GM23248 (cell line): ENCODE data around the gene RNU1-4. TPM values are rescaled to one million over a fixed set of nuclear protein-coding genes. Genes with fewer than 3 reads are reported as not detected.
"Not testable (repeated sequence)": the region's sequence is repeated elsewhere in the genome, so short reads cannot be mapped to it uniquely, and the experiment has no call there.

Source experiments
- DNase-seq: peaks from one replicate; pipeline ENCODE4 v3.0.0-alpha.2; 2015
- H2AFZ ChIP-seq: fragments of 200-600 bp; sonication (generic); 2 replicates; pipeline ENCODE4 v1.6.1; 2016; ENCODE audit warnings: antibody characterized with exemption
- H3F3A ChIP-seq: fragments of 200-600 bp; sonication (generic); 2 replicates; pipeline ENCODE4 v1.6.1; 2016; ENCODE audit warnings: mild to moderate bottlenecking, antibody characterized with exemption, mixed run types; ENCODE audit not compliant: insufficient read depth
- H3K27ac ChIP-seq: fragments of 200-600 bp; sonication (generic); 2 replicates; pipeline ENCODE4 v1.5.1; 2016; ENCODE audit warnings: mild to moderate bottlenecking
- H3K27me3 ChIP-seq: fragments of 200-600 bp; sonication (generic); replicated peaks from 2 replicates; pipeline ENCODE4 v1.6.1; 2016; ENCODE audit warnings: mild to moderate bottlenecking; ENCODE audit not compliant: insufficient read depth
- H3K36me3 ChIP-seq: fragments of 200-600 bp; sonication (generic); 2 replicates; pipeline ENCODE4 v1.6.1; 2016; ENCODE audit warnings: low read depth, mild to moderate bottlenecking
- H3K4me1 ChIP-seq: fragments of 200-600 bp; sonication (generic); 2 replicates; pipeline ENCODE4 v1.6.1; 2016; ENCODE audit warnings: mild to moderate bottlenecking; ENCODE audit not compliant: insufficient read depth
- H3K4me2 ChIP-seq: fragments of 200-600 bp; sonication (generic); one replicate; pipeline ENCODE4 v1.6.1; 2016; ENCODE audit warnings: mild to moderate bottlenecking; ENCODE audit not compliant: unreplicated experiment
- H3K4me3 ChIP-seq: fragments of 200-600 bp; sonication (generic); 2 replicates; pipeline ENCODE4 v1.5.1; 2016; ENCODE audit warnings: mild to moderate bottlenecking
- H3K79me2 ChIP-seq: fragments of 200-600 bp; sonication (generic); 2 replicates; pipeline ENCODE4 v1.6.1; 2016; ENCODE audit warnings: mild to moderate bottlenecking; ENCODE audit not compliant: insufficient read depth
- H3K9ac ChIP-seq: fragments of 200-600 bp; sonication (generic); 2 replicates; pipeline ENCODE4 v1.6.1; 2016; ENCODE audit warnings: mild to moderate bottlenecking
- H3K9me2 ChIP-seq: fragments of 200-600 bp; sonication (generic); 2 replicates; pipeline ENCODE4 v1.6.1; 2016; ENCODE audit warnings: mixed run types, mild to moderate bottlenecking, moderate library complexity; ENCODE audit not compliant: insufficient read depth
- H3K9me3 ChIP-seq: fragments of 200-600 bp; sonication (generic); one replicate; pipeline ENCODE4 v1.6.1; 2017; ENCODE audit warnings: low read depth
- H4K20me1 ChIP-seq: fragments of 200-600 bp; sonication (generic); 2 replicates; pipeline ENCODE4 v1.6.0; 2016; ENCODE audit not compliant: insufficient read depth
- WGBS, 2 experiments: methylation state at CpG; one replicate each; pipeline ENCODE4 v1.1.6; 2015 to 2017; ENCODE audit warnings: low lambda C conversion rate in 2 of 2, low coverage in 1 of 2; ENCODE audit errors: missing lambda C conversion rate in 2 of 2; 5-methylcytosine and 5-hydroxymethylcytosine counted together
- in situ Hi-C: fragments of 300-500 bp; cut with MboI; formaldehyde crosslinking; loops from 2 replicates; pipeline ENCODE4 v1.15.0; 2020
- polyA plus RNA-seq: library from polyadenylated mRNA; unstranded; fragments of >200 nt; fragmentation: Nextera tagmentation; extraction: Ambion mirVana; gene quantifications from 2 replicates; pipeline ENCODE4 v1.2.1, GENCODE V29; 2016
- total RNA-seq: library from RNA; depleted of rRNA; stranded (reverse); fragments of >200 nt; shearing (Covaris generic); gene quantifications from 2 replicates; pipeline ENCODE4 v1.2.3, GENCODE V29; 2014

Gene RNU1-4
- total and polyA plus RNA-seq, 2 experiments from 2014 or later = not detected

DNA sequence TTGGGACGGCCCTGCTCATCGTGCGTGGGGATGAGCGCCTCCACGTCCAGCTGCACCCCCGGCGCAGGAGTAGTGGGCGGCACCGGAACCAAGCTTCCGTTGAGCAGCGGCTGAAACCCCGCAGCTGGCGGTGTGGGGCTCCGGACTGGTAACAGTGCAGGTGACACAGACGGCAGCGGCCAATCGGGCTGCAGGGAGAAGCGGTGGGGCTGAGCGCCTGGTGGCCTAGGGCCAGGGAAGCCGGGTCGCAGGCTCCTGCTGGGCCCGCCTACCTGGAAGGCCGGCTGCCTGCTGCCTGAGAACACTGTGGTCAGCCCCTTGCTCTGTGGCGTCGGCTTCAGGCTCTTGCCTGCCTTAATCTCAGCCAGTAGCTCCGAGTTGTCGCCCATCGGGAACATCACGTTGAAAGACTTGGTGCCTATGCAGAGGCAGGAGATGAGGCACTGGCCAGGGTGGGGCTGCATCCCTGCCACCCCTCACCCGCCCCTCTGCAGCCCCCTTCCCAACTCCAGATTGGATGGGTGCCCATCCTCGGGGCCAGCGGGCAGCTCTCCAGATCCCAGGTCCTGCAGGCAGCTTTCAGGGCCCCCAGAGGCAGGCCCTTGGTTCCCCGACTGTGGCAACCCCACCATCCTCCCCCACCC lies 43.7 kb upstream of the RNU1-4 start:
- in situ Hi-C loops, H3K36me3 ChIP-seq, H4K20me1 ChIP-seq, H3K4me2 ChIP-seq, H3K4me1 ChIP-seq, H3K4me3 ChIP-seq, H3K79me2 ChIP-seq, H3K9ac ChIP-seq, H3K27ac ChIP-seq, H3K27me3 ChIP-seq, H3K9me2 ChIP-seq, H3K9me3 ChIP-seq, H2AFZ ChIP-seq, DNase-seq, H3F3A ChIP-seq: not testable (repeated sequence)
- WGBS, 2 experiments = 7 to 8% methylated on average over 22 to 29 of the region's 33 CpGs

DNA sequence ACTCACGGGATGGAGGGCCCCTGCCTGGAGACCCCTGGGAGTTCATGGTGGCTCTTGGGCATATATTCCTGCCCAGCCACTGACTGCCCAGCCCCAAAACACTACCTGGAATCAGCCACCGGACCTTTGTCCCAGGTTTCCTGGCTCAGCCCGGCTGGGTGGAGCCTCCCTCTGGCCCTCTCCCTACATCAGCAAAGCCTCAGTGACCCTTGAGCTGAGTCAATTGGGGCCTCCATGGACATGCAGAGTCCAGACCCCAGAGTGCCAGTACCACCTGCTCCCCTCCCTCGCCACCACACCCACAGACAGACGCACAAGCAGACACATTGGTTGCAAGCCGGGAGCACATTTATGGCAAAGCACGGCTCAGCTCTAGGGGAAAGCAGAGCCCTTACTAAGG lies 43.2 kb upstream of the RNU1-4 start:
- H3K36me3 ChIP-seq, H3K4me1 ChIP-seq, in situ Hi-C loops, H4K20me1 ChIP-seq, H3K4me2 ChIP-seq, H3F3A ChIP-seq, H3K9me2 ChIP-seq, H3K4me3 ChIP-seq, H3K9me3 ChIP-seq, H3K79me2 ChIP-seq, H3K27ac ChIP-seq, H3K27me3 ChIP-seq, H2AFZ ChIP-seq, H3K9ac ChIP-seq, DNase-seq: not testable (repeated sequence)
- 40 to 46% methylated on average over 4 of the region's 7 CpGs for WGBS, 2 experiments

DNA sequence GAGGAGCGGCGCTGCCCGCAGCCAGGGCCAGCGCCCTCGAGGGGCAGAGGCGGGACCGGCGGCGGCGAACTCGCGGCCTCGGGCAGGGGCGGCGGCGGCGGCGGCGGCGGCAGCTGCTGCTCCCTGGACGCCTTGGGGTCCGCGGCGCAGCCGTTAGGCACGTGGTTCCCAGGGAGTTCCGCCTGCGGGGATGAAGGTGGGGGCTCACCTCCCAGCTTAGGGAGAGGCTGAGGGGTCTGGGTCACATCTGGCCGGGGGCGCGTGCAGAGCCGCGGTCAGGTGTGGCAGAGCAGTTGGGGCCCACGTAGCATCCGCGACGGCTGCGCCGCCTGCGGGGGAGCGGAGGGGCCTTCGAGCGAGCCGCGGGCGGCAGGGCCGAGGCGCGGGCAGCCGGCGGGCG lies 40.9 kb upstream of the RNU1-4 start:
- H3K9ac ChIP-seq, H3K9me3 ChIP-seq, H3K27me3 ChIP-seq, H3K9me2 ChIP-seq, H3K36me3 ChIP-seq, H3K27ac ChIP-seq, H3K4me3 ChIP-seq, H3K79me2 ChIP-seq, H3K4me2 ChIP-seq, H2AFZ ChIP-seq, DNase-seq, H3K4me1 ChIP-seq, in situ Hi-C loops, H4K20me1 ChIP-seq, H3F3A ChIP-seq: not testable (repeated sequence)
- 4% methylated on average over 46 to 52 of the region's 52 CpGs for WGBS, 2 experiments

DNA sequence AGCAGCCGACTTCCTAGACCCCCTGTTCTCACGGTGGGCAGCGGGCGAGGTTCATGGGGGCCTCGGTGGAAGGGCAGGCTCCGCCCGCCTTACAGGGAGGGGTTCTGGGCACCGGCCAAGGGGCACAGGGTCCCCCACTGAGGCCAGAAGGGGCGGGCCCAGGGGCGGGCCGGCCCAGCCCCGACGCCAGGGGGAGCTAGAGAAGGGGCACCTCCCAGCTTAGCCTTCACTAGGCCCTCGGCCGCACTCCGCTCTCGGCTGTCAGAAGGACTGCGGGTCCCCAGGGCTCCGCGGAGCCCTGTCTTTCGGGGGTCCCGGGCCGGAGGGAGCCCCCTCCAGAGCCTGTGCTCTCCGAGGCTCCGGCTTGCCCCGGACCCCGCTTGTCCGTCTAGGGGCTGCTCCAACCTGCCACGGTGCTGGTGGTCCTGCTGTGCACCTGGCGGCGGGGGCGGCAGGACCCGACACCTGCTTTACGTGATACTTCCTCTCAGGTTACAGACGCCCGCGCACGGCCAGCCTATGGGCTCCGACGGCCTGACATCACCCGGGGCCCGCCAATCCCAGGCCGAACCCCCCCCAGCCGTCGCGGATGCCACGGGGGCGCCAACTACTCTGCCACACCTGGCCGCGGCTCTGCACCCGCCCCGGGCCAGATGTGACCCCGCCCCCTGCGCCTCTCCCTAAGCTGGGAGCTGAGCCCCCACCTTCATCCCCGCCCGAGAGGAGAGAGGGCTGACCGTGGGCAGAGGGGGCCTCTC lies 40.0 kb upstream of the RNU1-4 start:
- H2AFZ ChIP-seq, H3K4me1 ChIP-seq, H3K36me3 ChIP-seq, H3K27ac ChIP-seq, H3K79me2 ChIP-seq, H3K27me3 ChIP-seq, H4K20me1 ChIP-seq, DNase-seq, H3K9me3 ChIP-seq, H3K9me2 ChIP-seq, H3K9ac ChIP-seq, H3K4me3 ChIP-seq, H3F3A ChIP-seq, H3K4me2 ChIP-seq, in situ Hi-C loops: not testable (repeated sequence)
- 0% methylated on average over 1 to 2 of the region's 57 CpGs for WGBS, 2 experiments

DNA sequence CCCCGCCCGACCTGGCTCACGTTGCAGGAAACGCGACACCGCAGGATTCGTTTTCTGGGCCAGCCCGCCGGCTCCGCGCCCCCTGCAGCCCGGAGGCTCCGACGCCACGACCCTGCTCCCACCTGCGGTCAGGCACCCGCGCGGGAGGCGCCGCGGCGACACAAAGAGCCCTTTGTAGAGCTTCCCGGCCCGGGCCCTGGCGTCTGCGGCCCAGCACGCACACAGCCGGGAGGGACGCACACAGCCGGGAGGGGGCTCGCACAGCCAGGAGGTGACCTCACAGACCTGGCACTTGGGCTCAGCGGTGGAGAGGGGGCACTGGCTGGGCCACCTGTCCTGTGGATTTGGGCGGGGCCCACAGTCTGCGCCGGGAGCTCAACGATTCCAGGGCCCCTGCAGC lies 39.1 kb upstream of the RNU1-4 start:
- WGBS, 2 experiments = no CpG with 5 or more reads among the region's 37 CpGs
- H3K4me2 ChIP-seq, H3K4me3 ChIP-seq, H2AFZ ChIP-seq, DNase-seq, H3K36me3 ChIP-seq, H3F3A ChIP-seq, H3K9ac ChIP-seq, H4K20me1 ChIP-seq, H3K4me1 ChIP-seq, in situ Hi-C loops, H3K9me2 ChIP-seq, H3K27ac ChIP-seq, H3K27me3 ChIP-seq, H3K79me2 ChIP-seq, H3K9me3 ChIP-seq: not testable (repeated sequence)

DNA sequence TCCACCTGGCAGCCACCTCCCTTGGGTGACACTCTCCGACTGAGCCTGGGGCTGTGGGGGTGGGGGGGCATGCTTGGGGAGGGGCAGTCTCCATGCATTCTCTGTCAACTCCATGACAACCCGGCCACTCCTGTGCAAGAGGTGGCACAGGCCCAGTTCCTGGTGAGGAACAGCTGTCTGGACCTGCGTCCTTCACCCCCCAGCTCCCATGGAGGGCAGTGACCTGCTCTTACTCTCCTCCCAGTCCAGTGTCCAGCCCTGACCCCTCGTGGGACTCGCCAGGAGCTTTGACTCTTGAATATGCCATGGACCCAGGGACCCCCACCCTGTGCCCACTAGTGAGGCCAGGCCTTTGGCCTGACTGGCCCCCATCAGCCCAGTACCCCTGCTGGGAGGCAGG lies 38.0 kb upstream of the RNU1-4 start:
- WGBS, 2 experiments = 43 to 52% methylated on average over 5 of the region's 5 CpGs
- H3K9me2 ChIP-seq, H3K4me2 ChIP-seq, H3K27ac ChIP-seq, H4K20me1 ChIP-seq, DNase-seq, H3K27me3 ChIP-seq, H3K79me2 ChIP-seq, H3F3A ChIP-seq, H3K9ac ChIP-seq, H3K4me3 ChIP-seq, in situ Hi-C loops, H3K36me3 ChIP-seq, H2AFZ ChIP-seq, H3K9me3 ChIP-seq, H3K4me1 ChIP-seq: not testable (repeated sequence)

DNA sequence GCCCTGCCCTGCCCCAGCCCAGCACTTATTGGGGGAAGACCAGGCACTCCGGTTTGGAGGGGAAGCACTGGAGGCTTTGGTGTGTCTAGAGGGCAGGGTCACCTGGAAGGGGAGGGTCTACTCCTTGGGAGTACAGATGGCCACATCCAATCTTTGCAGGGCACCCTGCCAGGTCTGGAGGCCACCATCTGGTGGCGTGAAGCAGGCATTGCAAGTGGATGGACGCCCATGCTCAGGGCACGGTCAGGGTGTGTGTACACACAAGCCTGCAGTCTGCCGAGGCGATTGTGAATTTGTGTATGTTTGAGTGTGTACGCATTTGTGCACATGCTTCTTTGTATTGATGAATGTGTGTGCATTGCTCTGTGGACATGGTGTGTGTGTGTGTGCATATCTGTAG lies 37.2 kb upstream of the RNU1-4 start:
- in situ Hi-C loops = not testable (repeated sequence)

More for the DNA sequence above, 37.2 kb upstream of the RNU1-4 start:
- H3F3A ChIP-seq, H3K4me3 ChIP-seq, H3K4me2 ChIP-seq, H3K27ac ChIP-seq, H3K9me2 ChIP-seq, H4K20me1 ChIP-seq, H3K79me2 ChIP-seq, H3K9me3 ChIP-seq, H2AFZ ChIP-seq, DNase-seq, H3K36me3 ChIP-seq, H3K4me1 ChIP-seq, H3K9ac ChIP-seq, H3K27me3 ChIP-seq: not testable (repeated sequence)
- WGBS, 2 experiments = 0 to 6% methylated on average over 1 to 2 of the region's 7 CpGs
